Daoy (cell line): Measurements from ENCODE around the gene BCAN. TPM values are rescaled to one million over a fixed set of nuclear protein-coding genes. Genes with fewer than 3 reads are reported as not detected.

ENCODE experiments used
- DNase-seq: peaks from one replicate; pipeline ENCODE4 v3.0.0-alpha.2; 2015; ENCODE audit warnings: low read depth
- total RNA-seq: library from RNA; depleted of rRNA; stranded (reverse); fragments of >200 nt; shearing (Covaris generic); gene quantifications from 2 replicates; pipeline ENCODE4 v1.2.3, GENCODE V29; 2014

Gene BCAN
- total RNA-seq, 1 experiment from 2014 or later, result not detected

DNA sequence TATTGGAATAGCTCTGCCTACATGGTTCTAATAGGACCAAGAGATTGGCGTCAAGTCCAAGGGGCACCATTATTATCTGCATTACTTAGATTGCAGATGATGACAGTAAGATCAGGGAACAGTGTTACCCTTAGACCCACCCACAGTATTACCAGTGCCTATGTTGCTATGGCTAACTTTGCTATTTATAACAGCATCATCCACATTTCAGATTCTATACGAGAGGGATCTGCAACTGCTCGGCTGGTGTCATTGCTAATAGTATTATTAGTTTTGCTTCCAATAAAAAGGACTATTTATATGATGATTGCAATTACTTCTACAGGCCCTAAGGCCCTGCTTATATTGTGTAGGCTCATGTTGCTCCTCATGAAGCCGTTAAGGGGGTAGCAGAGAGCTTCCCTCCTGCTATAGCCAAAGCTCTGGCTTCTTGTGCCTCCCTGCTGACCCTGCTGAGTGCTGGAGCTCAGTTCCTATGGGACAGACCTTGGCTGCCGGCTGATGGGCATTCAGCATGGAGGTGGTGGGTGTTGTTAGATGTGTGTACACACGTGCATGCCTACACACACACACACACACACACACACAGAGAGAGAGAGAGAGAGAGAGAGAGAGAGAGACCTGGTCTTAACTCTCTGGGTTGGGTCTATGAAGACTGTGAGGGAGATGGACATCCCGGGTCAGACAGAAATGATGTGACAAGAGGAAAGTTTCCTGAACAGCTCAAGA is 1.3 kb downstream of the BCAN start:
- DNase-seq, result no peak

DNA sequence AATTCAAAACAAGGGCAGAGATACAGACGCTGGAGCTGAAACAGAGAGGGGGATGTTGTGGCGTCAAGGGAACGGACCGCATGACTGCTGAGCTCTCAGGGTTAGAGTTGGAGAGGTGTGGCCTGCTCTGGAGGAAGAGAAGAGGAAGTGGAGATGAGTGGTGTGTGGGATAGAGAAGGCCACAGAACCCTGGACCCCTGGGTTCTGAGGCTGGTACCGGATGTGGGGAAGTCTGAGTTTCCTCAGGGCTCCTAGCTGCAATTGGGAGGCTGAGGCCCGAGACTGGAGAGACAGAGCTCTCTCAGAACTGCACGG is 1.8 kb downstream of the BCAN start:
- DNase-seq, result no peak

DNA sequence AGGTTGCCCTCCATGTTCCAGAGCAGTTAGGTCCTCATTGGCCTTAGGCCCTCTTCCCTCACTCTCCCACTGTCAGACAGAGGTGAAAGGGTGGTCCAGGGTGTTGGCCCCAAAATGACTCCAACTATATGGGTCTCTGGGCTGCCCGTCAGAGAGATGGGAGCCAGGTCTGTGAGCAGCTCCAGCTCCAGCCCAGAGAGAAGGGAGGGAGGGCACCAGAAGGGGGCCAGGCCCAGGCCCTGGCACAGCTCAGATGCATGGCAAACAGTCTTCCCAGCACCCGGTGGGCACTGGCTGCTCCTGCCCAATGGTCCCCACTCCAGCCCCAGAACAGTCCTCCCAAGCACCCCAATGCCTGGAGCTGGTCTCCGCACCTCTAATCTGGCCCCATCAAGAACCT is 2.2 kb downstream of the BCAN start:
- DNase-seq, result no peak

DNA sequence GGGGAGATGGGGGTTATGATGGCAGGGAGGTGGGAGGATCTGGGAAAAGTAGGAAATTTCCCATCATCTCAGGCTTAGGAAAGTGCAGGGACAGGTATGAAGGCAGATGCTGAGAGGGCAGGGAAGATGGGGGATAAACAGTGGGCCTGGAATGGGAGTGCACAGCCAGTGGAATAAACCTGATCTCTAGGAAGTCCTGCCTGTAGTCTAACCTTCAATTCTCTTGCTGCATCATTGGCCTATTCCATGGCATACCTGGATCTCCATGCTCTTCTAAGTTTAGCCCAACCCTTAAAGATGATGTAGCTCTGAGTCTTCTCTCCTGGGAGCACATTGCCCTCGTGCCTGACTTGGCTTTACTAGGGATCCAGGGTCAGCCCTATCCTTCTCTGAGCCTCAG is 2.7 kb downstream of the BCAN start:
- DNase-seq, result no peak

DNA sequence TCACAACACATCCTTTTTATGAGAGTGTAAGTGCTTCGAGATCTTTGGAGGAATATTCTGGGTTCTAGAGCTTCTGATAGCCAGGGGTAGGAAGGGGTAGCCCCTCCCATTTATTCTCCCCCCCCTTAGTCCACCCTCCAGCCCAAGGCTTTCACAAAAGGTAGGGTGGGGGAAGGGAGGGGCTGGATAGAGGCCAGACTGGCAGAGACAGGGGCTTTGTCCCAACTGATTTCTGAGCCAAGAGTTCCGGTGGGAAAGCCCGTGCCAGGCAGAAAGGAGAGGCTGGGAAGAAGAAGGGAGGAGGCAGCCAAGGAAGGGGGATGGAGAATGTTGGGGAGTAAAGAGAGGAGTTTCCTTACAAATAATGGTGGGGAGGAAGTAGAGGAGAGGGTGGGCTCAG is 3.1 kb downstream of the BCAN start:
- no peak for DNase-seq

DNA sequence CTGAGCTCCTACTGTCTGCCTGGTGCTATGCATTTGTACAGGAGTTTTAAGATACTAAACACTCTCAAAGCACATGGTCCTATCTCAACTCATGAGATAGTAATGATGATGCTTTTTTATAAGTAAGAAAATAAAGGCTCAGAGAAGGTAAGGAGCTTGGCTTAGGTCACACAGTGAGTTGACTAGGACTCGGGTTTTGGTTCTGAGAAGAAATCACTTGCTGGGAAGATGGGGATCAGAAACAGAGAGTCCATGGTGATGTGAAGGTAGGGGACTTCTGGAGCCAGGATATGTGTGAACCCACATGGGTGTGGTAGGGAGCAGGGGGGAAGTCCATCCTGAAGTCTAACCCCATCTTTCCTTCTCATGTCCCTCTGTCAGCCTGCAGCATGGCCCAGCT is 3.7 kb downstream of the BCAN start:
- DNase-seq, result no peak

DNA sequence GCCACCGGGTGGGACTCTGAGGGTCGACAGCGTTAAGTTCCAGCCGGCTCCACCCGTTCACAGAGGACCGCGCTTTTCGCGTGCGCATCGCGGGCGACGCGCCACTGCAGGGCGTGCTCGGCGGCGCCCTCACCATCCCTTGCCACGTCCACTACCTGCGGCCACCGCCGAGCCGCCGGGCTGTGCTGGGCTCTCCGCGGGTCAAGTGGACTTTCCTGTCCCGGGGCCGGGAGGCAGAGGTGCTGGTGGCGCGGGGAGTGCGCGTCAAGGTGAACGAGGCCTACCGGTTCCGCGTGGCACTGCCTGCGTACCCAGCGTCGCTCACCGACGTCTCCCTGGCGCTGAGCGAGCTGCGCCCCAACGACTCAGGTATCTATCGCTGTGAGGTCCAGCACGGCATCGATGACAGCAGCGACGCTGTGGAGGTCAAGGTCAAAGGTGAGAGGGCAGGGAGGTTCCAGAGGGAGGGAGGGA is 4.9 kb downstream of the BCAN start:
- DNase-seq, result no peak

DNA sequence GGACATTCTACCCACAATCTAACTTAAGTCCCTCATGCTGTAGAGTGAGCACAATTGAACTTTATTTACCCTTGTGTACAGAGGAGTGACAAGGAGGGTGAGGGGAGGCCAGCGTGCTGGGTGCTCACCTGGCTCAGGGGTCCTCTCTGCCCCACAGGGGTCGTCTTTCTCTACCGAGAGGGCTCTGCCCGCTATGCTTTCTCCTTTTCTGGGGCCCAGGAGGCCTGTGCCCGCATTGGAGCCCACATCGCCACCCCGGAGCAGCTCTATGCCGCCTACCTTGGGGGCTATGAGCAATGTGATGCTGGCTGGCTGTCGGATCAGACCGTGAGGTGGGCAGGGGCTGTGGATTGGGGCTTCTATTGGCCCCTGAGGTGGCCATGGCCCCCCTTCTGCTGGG is 5.4 kb downstream of the BCAN start:
- DNase-seq, result no peak

DNA sequence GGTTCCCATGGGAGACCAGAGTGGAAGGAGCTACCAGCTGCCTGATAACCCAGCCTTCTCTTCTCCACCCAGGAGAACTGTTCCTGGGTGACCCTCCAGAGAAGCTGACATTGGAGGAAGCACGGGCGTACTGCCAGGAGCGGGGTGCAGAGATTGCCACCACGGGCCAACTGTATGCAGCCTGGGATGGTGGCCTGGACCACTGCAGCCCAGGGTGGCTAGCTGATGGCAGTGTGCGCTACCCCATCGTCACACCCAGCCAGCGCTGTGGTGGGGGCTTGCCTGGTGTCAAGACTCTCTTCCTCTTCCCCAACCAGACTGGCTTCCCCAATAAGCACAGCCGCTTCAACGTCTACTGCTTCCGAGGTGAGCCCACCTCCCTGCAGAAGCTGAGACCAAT is 6.6 kb downstream of the BCAN start:
- DNase-seq, result no peak

DNA sequence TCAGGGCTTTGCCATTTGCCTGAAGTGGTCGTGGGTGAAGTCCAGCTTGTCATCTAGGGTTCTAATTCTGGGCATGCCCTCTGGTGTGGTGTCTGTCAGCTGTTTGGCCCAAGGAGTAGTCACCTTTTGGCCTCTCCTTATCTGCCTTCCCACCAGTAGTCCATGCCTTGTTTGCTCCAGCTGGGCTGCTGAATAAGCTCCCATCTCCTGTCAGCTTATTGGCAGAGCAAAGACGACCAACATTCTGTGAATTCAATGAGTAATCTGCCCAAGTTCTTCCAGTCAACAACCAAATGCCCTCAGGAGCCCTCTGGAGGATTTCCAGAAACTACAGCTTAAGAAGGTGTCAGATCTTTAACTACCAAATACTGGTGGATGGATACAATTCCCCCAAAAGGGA is 7.0 kb downstream of the BCAN start:
- no peak for DNase-seq

DNA sequence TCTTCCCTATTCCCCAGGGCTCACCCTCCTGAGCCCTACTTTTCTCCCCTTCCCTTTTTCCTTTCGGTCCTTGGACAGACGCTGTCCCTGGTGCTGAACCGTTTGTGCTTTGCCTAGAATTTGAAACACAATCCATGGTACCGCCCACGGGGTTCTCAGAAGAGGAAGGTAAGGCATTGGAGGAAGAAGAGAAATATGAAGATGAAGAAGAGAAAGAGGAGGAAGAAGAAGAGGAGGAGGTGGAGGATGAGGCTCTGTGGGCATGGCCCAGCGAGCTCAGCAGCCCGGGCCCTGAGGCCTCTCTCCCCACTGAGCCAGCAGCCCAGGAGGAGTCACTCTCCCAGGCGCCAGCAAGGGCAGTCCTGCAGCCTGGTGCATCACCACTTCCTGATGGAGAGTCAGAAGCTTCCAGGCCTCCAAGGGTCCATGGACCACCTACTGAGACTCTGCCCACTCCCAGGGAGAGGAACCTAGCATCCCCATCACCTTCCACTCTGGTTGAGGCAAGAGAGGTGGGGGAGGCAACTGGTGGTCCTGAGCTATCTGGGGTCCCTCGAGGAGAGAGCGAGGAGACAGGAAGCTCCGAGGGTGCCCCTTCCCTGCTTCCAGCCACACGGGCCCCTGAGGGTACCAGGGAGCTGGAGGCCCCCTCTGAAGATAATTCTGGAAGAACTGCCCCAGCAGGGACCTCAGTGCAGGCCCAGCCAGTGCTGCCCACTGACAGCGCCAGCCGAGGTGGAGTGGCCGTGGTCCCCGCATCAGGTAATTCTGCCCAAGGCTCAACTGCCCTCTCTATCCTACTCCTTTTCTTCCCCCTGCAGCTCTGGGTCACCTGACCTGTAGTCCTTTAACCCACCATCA is 10.4 kb downstream of the BCAN start:
- no peak for DNase-seq

DNA sequence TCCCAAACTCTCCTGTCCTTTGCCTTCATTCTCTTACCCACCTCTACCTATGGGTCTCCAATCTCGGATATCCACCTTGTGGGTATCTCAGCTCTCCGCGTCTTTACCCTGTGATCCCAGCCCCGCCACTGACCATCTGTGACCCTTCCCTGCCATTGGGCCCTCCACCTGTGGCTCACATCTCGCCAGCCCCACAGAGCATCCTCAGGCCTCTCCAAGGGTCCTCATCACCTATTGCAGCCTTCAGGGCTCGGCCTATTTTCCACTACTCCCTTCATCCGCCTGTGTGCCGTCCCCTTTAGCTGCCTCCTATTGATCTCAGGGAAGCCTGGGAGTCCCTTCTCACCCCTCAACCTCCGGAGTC is 11.1 kb downstream of the BCAN start:
- DNase-seq, result no peak

DNA sequence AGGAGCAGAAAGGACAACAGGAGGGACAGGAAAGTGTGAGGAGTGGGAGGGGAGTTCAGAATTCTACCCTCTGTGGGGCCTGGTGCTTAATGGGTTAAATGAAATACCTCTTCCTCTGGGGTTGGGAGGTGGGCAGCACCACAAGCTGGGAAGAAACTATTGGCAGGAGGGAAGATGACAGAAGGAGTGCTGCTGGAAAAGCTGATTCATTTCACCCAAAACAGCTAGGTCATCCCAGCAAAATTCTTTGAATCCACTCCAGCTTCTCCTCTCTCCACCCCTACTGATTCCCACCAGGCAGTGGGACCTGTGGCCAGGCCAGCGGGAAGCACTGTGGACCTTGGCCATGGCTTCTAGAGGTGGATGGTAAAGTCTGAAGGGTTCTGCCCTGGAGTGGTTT is 12.8 kb downstream of the BCAN start:
- no peak for DNase-seq

DNA sequence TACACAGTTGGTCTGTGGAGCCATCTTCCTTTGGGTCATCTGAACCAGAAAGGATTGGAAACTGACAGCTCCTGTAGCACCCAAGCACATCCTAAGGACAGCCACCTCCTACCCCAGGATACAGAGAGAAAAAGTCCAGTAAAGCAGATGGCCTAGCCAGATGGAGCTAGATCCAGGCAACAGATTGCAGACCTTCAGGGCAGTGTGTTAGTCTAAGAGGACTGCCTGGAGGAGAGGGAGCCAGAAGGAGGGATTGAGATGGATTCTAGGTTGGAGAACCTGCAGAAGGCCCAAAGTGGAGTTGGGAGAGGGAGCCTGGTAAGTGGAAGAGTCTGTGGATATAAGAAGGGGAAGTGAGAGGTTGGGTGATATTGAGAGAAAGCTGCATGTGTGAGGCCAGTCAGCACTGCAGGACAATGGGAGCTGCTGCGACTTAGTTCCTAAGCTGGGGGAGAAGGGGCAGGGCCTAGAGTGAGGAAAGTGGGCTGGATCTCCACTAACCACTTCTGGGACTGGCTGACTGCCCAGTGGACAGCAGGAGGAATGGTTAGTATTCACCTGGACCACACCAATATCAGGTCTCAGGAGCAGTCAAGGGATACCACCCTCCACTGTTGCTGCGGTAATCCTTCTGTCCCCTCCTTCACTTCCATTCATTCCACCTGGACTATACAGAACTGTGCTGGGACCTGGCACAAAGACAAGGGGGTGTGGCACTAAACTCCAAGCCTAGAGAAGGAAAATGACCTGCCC is 13.4 kb downstream of the BCAN start:
- DNase-seq, result no peak

DNA sequence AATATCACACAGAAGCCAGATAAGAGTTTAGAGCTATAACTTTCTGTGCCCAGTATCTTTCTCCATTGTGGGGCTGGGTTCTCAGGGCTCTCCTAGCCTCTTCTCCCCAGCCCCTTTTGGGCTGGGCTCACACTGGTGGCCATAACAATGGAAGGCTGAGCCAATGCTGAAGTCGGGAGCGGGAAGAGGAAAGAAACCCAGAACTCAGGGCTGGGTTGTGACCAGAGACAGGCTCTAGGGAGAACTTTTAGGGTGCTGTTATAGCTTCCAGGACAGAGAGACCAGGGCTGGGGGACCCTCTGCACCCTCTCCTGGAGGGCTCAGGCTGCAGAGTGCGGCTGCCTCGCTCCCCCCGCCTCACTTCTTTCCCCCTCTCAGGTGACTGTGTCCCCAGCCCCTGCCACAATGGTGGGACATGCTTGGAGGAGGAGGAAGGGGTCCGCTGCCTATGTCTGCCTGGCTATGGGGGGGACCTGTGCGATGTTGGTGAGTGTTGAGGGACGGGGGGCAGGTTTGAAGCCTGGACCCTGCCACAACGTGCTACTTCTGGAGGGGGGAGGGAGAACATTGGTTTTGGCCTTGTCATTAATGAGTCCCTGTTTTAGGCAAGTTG is 14.1 kb downstream of the BCAN start:
- DNase-seq, result no peak

DNA sequence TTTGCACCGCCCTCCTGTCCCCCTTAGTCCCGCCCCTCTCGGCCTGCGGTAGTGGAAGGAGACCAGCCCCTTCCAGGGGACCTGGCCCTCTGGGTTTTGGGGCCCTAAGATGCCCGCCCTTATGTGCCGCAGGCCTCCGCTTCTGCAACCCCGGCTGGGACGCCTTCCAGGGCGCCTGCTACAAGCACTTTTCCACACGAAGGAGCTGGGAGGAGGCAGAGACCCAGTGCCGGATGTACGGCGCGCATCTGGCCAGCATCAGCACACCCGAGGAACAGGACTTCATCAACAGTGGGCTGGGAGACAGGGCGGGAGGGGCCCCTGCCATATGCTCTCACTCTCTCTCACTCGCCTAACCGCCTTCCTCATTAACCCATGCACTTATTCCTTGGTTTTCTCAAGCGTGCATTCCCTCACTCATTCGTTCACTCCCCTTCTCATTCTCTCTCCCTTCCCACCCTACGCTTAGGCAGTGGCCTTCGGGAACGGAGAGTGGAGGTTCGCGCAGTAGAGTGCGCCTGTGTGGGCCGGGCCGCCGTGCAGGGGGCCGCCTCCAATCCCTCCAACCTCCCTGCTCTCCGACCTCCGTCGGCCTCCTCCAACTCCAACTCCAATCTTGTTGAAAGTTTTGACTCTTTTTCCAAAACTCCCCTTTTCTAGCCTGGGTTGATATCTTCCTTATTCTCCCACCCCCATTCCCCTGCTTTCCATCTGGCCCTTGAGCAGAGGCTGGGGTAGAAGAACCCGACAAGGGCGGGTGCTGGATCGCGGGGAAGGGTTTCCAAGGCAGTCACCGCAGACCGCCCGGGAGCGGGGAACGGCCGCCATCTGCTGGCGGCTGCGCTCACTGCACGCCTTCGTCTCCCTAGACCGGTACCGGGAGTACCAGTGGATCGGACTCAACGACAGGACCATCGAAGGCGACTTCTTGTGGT is 15.2 kb downstream of the BCAN start:
- DNase-seq, result peak; percentile 78

DNA sequence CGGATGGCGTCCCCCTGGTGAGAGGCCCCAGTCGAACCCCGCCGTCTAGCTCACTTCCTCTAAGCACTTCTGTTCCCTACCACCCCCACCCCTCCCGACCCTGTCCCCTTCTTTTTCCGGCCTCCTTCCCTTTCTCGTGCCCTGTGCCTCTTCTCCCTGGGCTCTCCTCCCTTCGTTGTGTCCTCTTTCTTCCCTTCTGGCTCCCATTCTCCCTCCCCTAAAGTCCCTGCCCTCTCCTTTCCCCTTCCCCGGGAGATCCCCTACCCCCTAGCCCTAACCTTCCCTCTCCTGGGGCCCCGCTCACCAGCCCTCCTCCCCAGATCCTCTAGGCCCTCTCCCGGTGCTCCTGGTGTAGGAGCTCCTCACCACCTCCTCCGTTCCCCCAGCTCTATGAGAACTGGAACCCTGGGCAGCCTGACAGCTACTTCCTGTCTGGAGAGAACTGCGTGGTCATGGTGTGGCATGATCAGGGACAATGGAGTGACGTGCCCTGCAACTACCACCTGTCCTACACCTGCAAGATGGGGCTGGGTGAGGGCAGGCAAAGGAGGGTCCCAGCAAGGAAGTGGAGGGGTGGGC is 15.9 kb downstream of the BCAN start:
- DNase-seq, result no peak

DNA sequence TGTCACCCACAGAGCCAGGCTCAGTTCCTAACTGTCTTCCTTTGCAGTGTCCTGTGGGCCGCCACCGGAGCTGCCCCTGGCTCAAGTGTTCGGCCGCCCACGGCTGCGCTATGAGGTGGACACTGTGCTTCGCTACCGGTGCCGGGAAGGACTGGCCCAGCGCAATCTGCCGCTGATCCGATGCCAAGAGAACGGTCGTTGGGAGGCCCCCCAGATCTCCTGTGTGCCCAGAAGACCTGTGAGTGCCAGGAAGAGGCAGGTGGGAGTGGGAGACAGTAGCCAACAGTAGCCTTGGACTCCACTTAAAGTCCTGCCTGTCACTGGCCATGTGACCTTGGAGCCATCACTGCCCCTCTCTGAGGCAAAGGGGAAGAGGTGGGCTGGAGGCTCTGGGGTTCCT is 16.6 kb downstream of the BCAN start:
- DNase-seq, result no peak

DNA sequence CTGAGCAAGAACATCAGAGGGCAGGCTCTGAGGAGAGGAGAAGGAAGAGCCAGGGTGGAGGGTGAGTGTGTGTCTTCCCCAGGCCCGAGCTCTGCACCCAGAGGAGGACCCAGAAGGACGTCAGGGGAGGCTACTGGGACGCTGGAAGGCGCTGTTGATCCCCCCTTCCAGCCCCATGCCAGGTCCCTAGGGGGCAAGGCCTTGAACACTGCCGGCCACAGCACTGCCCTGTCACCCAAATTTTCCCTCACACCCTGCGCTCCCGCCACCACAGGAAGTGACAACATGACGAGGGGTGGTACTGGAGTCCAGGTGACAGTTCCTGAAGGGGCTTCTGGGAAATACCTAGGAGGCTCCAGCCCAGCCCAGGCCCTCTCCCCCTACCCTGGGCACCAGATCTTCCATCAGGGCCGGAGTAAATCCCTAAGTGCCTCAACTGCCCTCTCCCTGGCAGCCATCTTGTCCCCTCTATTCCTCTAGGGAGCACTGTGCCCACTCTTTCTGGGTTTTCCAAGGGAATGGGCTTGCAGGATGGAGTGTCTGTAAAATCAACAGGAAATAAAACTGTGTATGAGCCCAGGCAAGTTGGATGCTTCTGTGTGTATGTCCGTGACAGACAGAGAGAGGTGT is 17.1 kb downstream of the BCAN start:
- no peak for DNase-seq

DNA sequence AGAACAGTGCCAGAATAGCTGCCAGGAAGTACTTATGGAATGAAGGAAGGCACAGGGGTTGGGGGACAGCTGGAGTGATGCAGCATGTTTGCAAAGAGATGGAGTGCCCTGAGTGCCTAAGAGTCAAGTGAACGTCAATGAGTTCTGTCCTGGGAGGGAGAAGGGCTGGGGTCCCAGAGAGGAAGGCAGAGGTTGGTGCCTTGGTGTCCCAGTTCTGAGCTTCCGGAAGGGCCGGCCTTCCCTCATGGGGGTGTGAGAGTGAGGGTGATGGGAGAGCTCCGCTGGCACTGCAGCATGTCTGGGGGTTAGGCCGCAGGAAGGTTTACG is 17.7 kb downstream of the BCAN start:
- no peak for DNase-seq
